GM19240 (cell line): ENCODE results near the gene PRSS35.
"Not testable (repeated sequence)": the region's sequence is repeated elsewhere in the genome, so short reads cannot be mapped to it uniquely, and the experiment has no call there.

Experiments
- DNase-seq: peaks from one replicate; pipeline ENCODE4 v3.0.0; 2011; ENCODE audit warnings: low spot score; ENCODE audit not compliant: insufficient read length

PRSS35 gene, protein sequence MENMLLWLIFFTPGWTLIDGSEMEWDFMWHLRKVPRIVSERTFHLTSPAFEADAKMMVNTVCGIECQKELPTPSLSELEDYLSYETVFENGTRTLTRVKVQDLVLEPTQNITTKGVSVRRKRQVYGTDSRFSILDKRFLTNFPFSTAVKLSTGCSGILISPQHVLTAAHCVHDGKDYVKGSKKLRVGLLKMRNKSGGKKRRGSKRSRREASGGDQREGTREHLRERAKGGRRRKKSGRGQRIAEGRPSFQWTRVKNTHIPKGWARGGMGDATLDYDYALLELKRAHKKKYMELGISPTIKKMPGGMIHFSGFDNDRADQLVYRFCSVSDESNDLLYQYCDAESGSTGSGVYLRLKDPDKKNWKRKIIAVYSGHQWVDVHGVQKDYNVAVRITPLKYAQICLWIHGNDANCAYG

GRCh38 chr6:83511901-83512681 lies at the start of gene PRSS35:
TSS of gene PRSS35 (plus strand) at chr6:83512534. CDS start at chr6:83523442, 10,908 bp downstream.
- no peak for DNase-seq

DNA sequence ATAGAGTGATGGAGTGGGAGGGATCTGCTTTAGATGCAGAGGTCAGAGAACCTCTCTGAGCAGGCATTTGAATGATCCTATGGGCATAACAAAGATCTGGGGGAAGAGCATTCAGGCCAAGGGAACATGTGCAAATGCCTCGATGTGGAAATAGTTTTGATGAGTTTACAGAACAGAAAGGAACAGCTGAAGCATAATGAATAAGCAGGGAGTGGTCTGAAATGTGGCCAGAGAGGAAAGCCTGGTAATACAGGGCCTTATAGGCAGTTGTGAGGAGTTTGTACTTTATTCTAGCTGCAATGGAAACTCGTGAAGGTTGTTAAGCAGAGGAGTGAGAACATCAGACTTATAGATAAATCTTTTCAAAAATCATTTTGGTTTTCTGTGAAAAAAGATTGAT lies 48.4 kb upstream of the PRSS35 start:
- DNase-seq: no peak

- no peak for DNase-seq
Observed at GRCh38 chr6:83464381-83465140, 47.8 kb upstream of the PRSS35 start.

DNA sequence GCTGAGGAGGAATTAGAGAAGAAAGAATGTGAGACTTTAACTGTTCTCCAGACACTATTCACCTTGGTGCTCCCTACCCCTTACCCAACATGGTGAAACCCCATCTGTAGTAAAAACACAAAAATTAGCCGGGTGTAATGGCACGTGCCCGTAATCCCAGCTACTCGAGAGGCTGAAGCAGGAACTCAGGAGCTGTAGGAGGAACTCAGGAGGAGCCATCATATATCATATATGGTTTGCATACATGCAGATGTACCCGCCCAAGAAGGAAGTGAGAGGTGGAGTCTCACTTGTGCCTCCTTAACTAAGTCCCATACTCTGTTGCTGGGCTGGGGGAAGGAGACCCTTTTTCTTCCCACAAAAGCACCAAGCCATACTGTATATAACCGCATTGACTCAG lies 46.0 kb upstream of the PRSS35 start:
- DNase-seq: no peak

- no peak for DNase-seq
Observed at GRCh38 chr6:83467620-83468036, 44.7 kb upstream of the PRSS35 start.

DNA sequence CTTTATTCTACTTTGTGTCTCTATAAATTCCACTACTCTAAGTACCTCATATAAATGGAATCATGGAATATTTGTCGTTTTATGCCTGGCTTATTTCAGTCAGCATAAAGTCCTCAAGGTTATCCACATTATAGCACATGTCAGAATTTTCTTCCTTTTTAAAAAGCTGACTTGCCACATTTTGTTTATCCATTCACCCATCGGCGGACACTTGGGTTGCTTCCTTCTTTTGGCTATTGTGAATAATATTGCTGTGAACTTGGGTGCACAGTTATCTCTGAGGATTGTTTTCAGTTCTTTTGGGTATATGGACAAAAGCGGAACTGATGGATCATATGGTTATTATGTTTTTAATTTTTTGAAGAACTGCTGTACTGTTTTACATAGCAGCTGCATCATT lies 42.3 kb upstream of the PRSS35 start:
- DNase-seq: no peak

- DNase-seq: no peak
Observed at GRCh38 chr6:83470587-83470986, 41.7 kb upstream of the PRSS35 start.

DNA sequence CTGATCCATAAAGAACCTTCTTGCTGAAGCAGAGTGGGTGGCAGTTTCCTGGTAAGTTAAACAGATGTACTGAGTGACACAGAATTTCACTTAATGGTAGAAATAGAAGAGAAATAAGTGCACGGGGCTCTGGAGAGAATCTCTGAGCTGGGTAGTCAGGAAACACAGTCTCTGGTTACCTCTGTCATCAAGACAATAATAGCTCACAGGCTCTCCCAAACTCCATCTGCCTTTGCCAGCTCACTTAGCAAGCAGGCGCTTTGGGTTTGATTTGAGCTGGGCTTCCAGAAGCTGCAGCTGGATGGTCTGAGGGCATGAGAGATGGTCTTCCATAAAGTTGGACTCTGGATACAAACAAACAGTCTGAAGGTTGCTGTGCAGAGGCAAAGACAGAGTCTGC lies 39.6 kb upstream of the PRSS35 start:
- no peak for DNase-seq

DNA sequence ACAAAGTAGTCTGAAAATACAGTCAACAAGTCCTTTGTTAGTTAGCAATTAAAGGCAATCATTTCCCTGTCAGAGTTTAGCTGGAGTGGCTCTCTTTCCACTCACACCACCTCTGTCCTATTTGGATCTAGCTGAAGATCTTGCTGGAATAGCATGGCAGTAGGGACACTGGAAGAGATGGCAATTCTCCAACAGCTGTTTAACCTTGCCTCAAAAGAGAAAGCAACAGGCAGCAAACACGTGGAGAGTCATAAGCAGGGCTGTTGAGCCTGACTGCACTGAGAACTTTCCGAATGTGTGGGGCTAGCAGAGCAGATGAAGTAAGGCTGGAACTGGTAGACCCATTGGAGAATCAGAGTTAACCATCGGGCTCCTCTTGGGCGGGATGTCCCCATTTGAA lies 38.0 kb upstream of the PRSS35 start:
- no peak for DNase-seq

GRCh38 chr6:83476971-83477370 lies 35.4 kb upstream of the PRSS35 start:
- no peak for DNase-seq

DNA sequence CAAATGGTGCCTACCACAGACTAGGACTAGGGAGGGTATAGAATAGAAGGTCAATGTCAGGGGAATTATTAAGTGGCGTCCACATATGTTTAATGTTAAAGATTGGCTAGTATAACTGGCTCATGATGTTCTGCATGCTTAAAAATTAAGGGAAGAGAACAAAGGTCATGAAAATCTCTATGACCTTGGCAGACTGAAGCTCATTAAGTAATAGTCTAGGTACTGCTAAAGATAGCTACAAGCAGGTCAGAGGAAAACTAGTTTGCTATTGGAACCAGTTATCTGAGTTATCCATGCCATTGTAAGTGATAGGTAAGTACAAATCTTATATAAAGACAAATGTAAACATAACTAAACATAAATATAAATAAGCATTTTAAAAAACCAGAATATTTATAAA lies 32.9 kb upstream of the PRSS35 start:
- DNase-seq: no peak

GRCh38 chr6:83480470-83480869 lies 31.9 kb upstream of the PRSS35 start:
- DNase-seq: no peak

DNA sequence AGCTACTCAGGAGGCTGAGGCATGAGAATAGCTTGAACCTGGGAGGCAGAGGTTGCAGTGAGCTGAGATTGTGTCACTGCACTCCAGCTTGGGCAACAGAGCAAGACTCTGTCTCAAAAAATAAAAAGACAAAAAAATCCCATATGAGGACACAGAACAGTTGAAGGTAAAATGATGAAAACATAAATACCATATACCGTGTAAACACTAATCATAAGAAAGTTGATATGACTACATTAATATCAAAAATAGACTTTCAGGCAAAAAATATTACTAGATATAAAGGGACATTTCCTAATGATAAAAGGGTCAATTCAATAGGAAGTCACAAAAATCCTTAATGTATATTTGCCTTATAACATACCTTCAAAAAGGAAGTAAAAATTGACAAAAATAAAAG lies 30.4 kb upstream of the PRSS35 start:
- DNase-seq: not testable (repeated sequence)

DNA sequence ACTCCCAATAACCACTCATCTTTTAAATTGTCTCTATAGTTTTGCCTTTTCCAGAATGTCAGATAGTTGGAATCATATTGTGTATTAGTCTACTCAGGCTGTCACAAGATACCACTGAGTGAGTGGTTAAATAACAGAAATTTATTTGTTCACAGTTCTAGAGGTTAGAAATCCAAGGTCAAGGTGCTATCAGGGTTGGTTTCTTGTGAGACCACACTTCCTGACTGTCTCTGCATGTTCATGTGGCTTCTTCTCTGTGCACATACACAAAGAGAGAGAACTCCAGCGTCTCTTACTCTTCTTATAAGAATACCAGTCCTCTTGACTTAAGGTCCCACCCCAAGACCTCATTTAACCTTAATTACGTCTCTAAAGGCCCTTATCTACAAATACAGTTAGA lies 23.9 kb upstream of the PRSS35 start:
- DNase-seq: no peak

GRCh38 chr6:83488861-83489260 lies 23.5 kb upstream of the PRSS35 start:
- DNase-seq: no peak

DNA sequence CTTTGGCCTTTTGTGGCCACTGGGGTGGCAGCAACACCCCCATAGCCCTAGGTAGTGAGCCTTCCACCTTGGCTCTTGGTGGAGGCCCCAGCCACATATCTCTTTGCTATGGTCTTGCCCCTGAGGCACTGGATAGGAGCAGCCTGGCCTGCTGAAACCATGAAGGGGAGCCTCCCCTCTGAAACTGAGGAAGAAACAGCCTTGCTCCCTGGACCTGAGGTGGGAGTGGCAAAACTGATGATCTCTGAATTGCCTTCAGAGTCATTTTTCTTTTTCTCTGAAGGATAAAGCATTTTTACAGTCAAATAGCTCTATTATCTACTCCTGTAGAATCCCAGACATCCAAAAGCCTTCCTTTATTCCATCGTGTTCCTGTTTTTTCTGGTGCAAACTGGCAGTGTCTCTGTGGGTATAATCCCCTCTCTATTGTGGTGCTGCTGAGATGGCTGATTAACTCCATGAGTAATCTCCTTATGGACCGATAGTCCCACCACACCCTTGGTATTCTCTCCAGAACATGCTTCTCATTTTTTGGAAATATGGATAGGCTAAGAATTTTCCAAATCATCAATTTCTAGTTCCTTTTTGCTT lies 22.0 kb upstream of the PRSS35 start:
- DNase-seq: no peak

- DNase-seq: no peak
Observed at GRCh38 chr6:83505356-83505755, 7.0 kb upstream of the PRSS35 start.

DNA sequence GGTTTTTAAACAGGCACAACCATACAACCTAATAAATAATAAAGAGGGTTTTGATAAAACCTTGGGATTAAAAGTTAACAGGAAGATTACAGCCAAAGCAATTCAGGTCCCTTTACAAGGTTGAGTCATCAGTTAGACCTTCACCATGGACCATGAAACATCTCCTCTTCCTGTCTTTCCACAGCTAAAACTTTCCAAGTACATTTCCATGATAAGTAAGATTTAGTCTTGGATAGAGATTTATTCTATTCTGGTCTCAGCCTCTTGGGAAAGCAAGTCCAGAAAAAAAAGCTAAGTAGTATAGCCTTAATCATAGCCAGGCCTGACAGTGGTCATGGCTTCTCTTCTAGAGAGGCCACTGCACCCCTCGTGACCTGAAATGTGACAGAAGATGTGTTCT lies 2.9 kb upstream of the PRSS35 start:
- DNase-seq: no peak

GRCh38 chr6:83510791-83511190 lies 1.5 kb upstream of the PRSS35 start:
- DNase-seq: no peak

GRCh38 chr6:83511266-83511665 lies 1.1 kb upstream of the PRSS35 start:
- no peak for DNase-seq

DNA sequence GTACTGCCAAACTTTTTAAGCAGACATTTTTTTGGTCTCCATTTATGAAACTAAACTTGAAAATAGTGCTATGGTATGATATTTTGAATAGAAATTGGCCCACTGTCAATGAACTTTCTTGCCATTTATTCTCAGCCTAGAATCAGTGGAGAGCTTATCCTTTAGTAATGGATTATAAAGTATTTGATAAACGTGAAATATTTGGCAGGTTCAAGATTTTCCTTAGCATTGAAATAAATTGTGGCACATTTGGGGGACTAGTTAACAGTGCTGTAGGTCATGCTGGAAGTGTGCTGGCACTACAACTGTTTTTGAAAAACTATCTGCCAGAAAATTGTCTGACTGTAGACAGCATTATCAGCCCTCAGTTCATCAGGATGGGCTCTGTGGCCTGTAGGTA lies 2.1 kb downstream of the PRSS35 start:
- no peak for DNase-seq
